ENCODE results near the gene GNAS-AS1.

GNAS-AS1 gene

GRCh38 chr20:58893355-58894120 lies 42.8 kb upstream of the GNAS-AS1 start:
- Histone ChIP-seq H3K27ac (ENCODE audit: low read length, poor library complexity, severe bottlenecking) (no peak overlapping the region), H3K4ac (ENCODE audit: low read depth in 1 of 2, low read length in 2 of 2) (no peak overlapping the region), H3K23ac (ENCODE audit: low read length in 2 of 2) (no peak overlapping the region), H2AFZ (ENCODE audit: low read depth, low read length) (no peak overlapping the region), H2BK120ac (ENCODE audit: low read depth, low read length) (no peak overlapping the region), H3K14ac (ENCODE audit: low read length in 2 of 2) (no peak overlapping the region), H3K9me3 (ENCODE audit: control insufficient read depth, low read length) (no peaks in the 10 kb centered on the region), H2BK15ac (ENCODE audit: low read depth, poor library complexity, severe bottlenecking) (no peak overlapping the region), H2BK5ac (ENCODE audit: low read depth, low read length, poor library complexity, severe bottlenecking) (no peak overlapping the region), H3K79me1 (replicated peaks; ENCODE audit: low read length, poor library complexity, severe bottlenecking) (peaks cover 2% of the 10 kb centered on the region), H4K8ac (ENCODE audit: low read length) (no peak overlapping the region), H3K9ac (ENCODE audit: low read length) (peak overlapping the region; percentile 95), H3K4me1 (ENCODE audit: control insufficient read depth, insufficient read depth, low read depth, low read length) (peaks cover 13% of the 10 kb centered on the region), H3K18ac (ENCODE audit: low read depth in 1 of 2, low read length in 2 of 2) (no peak overlapping the region), H3K27me3 (ENCODE audit: control insufficient read depth in 1 of 2, insufficient read depth in 1 of 2, low read length in 2 of 2) (no peaks in the 10 kb centered on the region), H3K4me2 (ENCODE audit: low read length, poor library complexity, severe bottlenecking) (peak overlapping the region; percentile 33), H3K4me3 (ENCODE audit: insufficient read depth in 1 of 2, low read depth in 1 of 2, low read length in 2 of 2) (peak overlapping the region in 1 of 2 experiments; percentile 89), H4K91ac (ENCODE audit: low read length) (no peak overlapping the region), H2AK5ac (ENCODE audit: low read length, severe bottlenecking) (no peak overlapping the region), H2BK12ac (ENCODE audit: low read length in 2 of 2) (no peak overlapping the region), H3K36me3 (ENCODE audit: control insufficient read depth in 1 of 2, insufficient read depth in 2 of 2, low read depth in 1 of 2, low read length in 2 of 2) (peaks cover 6 to 15% of the 10 kb centered on the region in 2 experiments)
- peak; percentile 62 for DNase-seq
- WGBS: 70% methylated on average over 4 of the region's 5 CpGs

GRCh38 chr20:58892932-58893224 lies 42.2 kb upstream of the GNAS-AS1 start:
- Histone ChIP-seq H2AFZ (ENCODE audit: low read depth, low read length) (no peak overlapping the region), H3K9me3 (ENCODE audit: control insufficient read depth, low read length) (no peaks in the 10 kb centered on the region), H3K4me2 (ENCODE audit: low read length, poor library complexity, severe bottlenecking) (peak overlapping the region; percentile 44), H3K9ac (ENCODE audit: low read length) (peak overlapping the region; percentile 95), H3K4me1 (ENCODE audit: control insufficient read depth, insufficient read depth, low read depth, low read length) (peaks cover 17% of the 10 kb centered on the region), H3K79me1 (replicated peaks; ENCODE audit: low read length, poor library complexity, severe bottlenecking) (peaks cover 8% of the 10 kb centered on the region), H2BK5ac (ENCODE audit: low read depth, low read length, poor library complexity, severe bottlenecking) (no peak overlapping the region), H3K18ac (ENCODE audit: low read depth in 1 of 2, low read length in 2 of 2) (no peak overlapping the region), H2AK5ac (ENCODE audit: low read length, severe bottlenecking) (no peak overlapping the region), H3K4me3 (ENCODE audit: insufficient read depth in 1 of 2, low read depth in 1 of 2, low read length in 2 of 2) (peak overlapping the region in 1 of 2 experiments; percentile 89), H3K23ac (ENCODE audit: low read length in 2 of 2) (no peak overlapping the region), H4K91ac (ENCODE audit: low read length) (no peak overlapping the region), H3K27me3 (ENCODE audit: control insufficient read depth in 1 of 2, insufficient read depth in 1 of 2, low read length in 2 of 2) (no peaks in the 10 kb centered on the region), H2BK12ac (ENCODE audit: low read length in 2 of 2) (no peak overlapping the region), H3K36me3 (ENCODE audit: control insufficient read depth in 1 of 2, insufficient read depth in 2 of 2, low read depth in 1 of 2, low read length in 2 of 2) (peaks cover 7 to 12% of the 10 kb centered on the region in 2 experiments), H3K4ac (ENCODE audit: low read depth in 1 of 2, low read length in 2 of 2) (no peak overlapping the region), H2BK120ac (ENCODE audit: low read depth, low read length) (no peak overlapping the region), H3K14ac (ENCODE audit: low read length in 2 of 2) (no peak overlapping the region), H4K8ac (ENCODE audit: low read length) (no peak overlapping the region), H3K27ac (ENCODE audit: low read length, poor library complexity, severe bottlenecking) (no peak overlapping the region), H2BK15ac (ENCODE audit: low read depth, poor library complexity, severe bottlenecking) (no peak overlapping the region)
- DNase-seq: no peak
- WGBS: 0% methylated on average over 1 of the region's 1 CpG

- Histone ChIP-seq H3K4me2 (ENCODE audit: low read length, poor library complexity, severe bottlenecking) (peak overlapping the region; percentile 44), H2BK15ac (ENCODE audit: low read depth, poor library complexity, severe bottlenecking) (peak overlapping the region; percentile 82)
Measured at GRCh38 chr20:58892141-58892931, 41.6 kb upstream of the GNAS-AS1 start.

GRCh38 chr20:58891718-58892140 lies 41.0 kb upstream of the GNAS-AS1 start:
- peak overlapping the region; percentile 94 for H3K27ac ChIP-seq (ENCODE audit: low read length, poor library complexity, severe bottlenecking)
- peak; percentile 60 for DNase-seq
- peaks cover 1 to 7% of the 10 kb centered on the region in 2 experiments for H3K36me3 ChIP-seq (ENCODE audit: control insufficient read depth in 1 of 2, insufficient read depth in 2 of 2, low read depth in 1 of 2, low read length in 2 of 2)
- peak overlapping the region; percentile 99 for H2BK120ac ChIP-seq (ENCODE audit: low read depth, low read length)
- peak overlapping the region in 1 of 2 experiments; percentile 100 for H3K23ac ChIP-seq (ENCODE audit: low read length in 2 of 2)
- peak overlapping the region; percentile 34 for H3K4me2 ChIP-seq (ENCODE audit: low read length, poor library complexity, severe bottlenecking)
- H3K4ac ChIP-seq (ENCODE audit: low read depth in 1 of 2, low read length in 2 of 2): peak overlapping the region; percentile 95 to 100
- peak overlapping the region; percentile 82 for H2BK15ac ChIP-seq (ENCODE audit: low read depth, poor library complexity, severe bottlenecking)
- no peaks in the 10 kb centered on the region for H3K27me3 ChIP-seq (ENCODE audit: control insufficient read depth in 1 of 2, insufficient read depth in 1 of 2, low read length in 2 of 2)
- H2AFZ ChIP-seq (ENCODE audit: low read depth, low read length): peak overlapping the region; percentile 61
- peak overlapping the region; percentile 96 for H2BK5ac ChIP-seq (ENCODE audit: low read depth, low read length, poor library complexity, severe bottlenecking)
- peaks cover 8% of the 10 kb centered on the region for H3K79me1 ChIP-seq (replicated peaks; ENCODE audit: low read length, poor library complexity, severe bottlenecking)
- peak overlapping the region; percentile 99 for H4K91ac ChIP-seq (ENCODE audit: low read length)
- peak overlapping the region; percentile 80 for H2AK5ac ChIP-seq (ENCODE audit: low read length, severe bottlenecking)
- peak overlapping the region; percentile 97 to 100 for H3K18ac ChIP-seq (ENCODE audit: low read depth in 1 of 2, low read length in 2 of 2)
- H2BK12ac ChIP-seq (ENCODE audit: low read length in 2 of 2): no peak overlapping the region
- peak overlapping the region; percentile 85 for H4K8ac ChIP-seq (ENCODE audit: low read length)
- peak overlapping the region; percentile 99 to 100 for H3K14ac ChIP-seq (ENCODE audit: low read length in 2 of 2)
- H3K9ac ChIP-seq (ENCODE audit: low read length): peak overlapping the region; percentile 95
- H3K4me1 ChIP-seq (ENCODE audit: control insufficient read depth, insufficient read depth, low read depth, low read length): peaks cover 17% of the 10 kb centered on the region
- H3K9me3 ChIP-seq (ENCODE audit: control insufficient read depth, low read length): no peaks in the 10 kb centered on the region
- H3K4me3 ChIP-seq (ENCODE audit: insufficient read depth in 1 of 2, low read depth in 1 of 2, low read length in 2 of 2): peak overlapping the region; percentile 89 to 96
- 1% methylated on average over 10 of the region's 55 CpGs for WGBS

More at GRCh38 chr20:58892141-58892931, 41.6 kb upstream of the GNAS-AS1 start:
- Histone ChIP-seq H2BK120ac (ENCODE audit: low read depth, low read length) (peak overlapping the region; percentile 99), H3K9ac (ENCODE audit: low read length) (peak overlapping the region; percentile 95), H3K4me1 (ENCODE audit: control insufficient read depth, insufficient read depth, low read depth, low read length) (peaks cover 17% of the 10 kb centered on the region), H3K23ac (ENCODE audit: low read length in 2 of 2) (peak overlapping the region in 1 of 2 experiments; percentile 72), H3K4ac (ENCODE audit: low read depth in 1 of 2, low read length in 2 of 2) (peak overlapping the region in 1 of 2 experiments; percentile 91), H3K9me3 (ENCODE audit: control insufficient read depth, low read length) (no peaks in the 10 kb centered on the region), H3K27me3 (ENCODE audit: control insufficient read depth in 1 of 2, insufficient read depth in 1 of 2, low read length in 2 of 2) (no peaks in the 10 kb centered on the region), H3K79me1 (replicated peaks; ENCODE audit: low read length, poor library complexity, severe bottlenecking) (peaks cover 8% of the 10 kb centered on the region), H3K14ac (ENCODE audit: low read length in 2 of 2) (peak overlapping the region; percentile 81 to 86), H2BK12ac (ENCODE audit: low read length in 2 of 2) (peak overlapping the region in 1 of 2 experiments; percentile 52), H2BK5ac (ENCODE audit: low read depth, low read length, poor library complexity, severe bottlenecking) (peak overlapping the region; percentile 96), H3K4me3 (ENCODE audit: insufficient read depth in 1 of 2, low read depth in 1 of 2, low read length in 2 of 2) (peak overlapping the region; percentile 89 to 96), H3K36me3 (ENCODE audit: control insufficient read depth in 1 of 2, insufficient read depth in 2 of 2, low read depth in 1 of 2, low read length in 2 of 2) (peaks cover 7% of the 10 kb centered on the region in 2 experiments), H4K8ac (ENCODE audit: low read length) (peak overlapping the region; percentile 82), H3K27ac (ENCODE audit: low read length, poor library complexity, severe bottlenecking) (peak overlapping the region; percentile 94), H2AFZ (ENCODE audit: low read depth, low read length) (no peak overlapping the region), H3K18ac (ENCODE audit: low read depth in 1 of 2, low read length in 2 of 2) (peak overlapping the region; percentile 95 to 96), H2AK5ac (ENCODE audit: low read length, severe bottlenecking) (peak overlapping the region; percentile 80), H4K91ac (ENCODE audit: low read length) (peak overlapping the region; percentile 75)
- under 1% methylated on average over 28 of the region's 49 CpGs for WGBS
- DNase-seq: peak; percentile 78
